SK-N-SH (cell line): ENCODE results near the gene NR2F1-AS1. TPM values are rescaled to one million over a fixed set of nuclear protein-coding genes. Genes with fewer than 3 reads are reported as not detected.

Source experiments
- CTCF ChIA-PET: fragments of 300-600, 350-600 bp; formaldehyde crosslinking; extraction: SDS; loops from one replicate; lab custom pipeline; 2021; lab: Yijun Ruan, JAX
- POLR2A ChIA-PET: fragments of 350-600 bp; sonication (Branson Sonifier 250); formaldehyde crosslinking; extraction: SDS; loops from one replicate; lab custom pipeline; 2020; ENCODE audit warnings: antibody characterized with exemption, inconsistent platforms; lab: Yijun Ruan, JAX
- DNase-seq: peaks from one replicate; pipeline ENCODE4 v3.0.0; 2012
- H2AFZ ChIP-seq: fragments of 200-600 bp; sonication (generic); 2 replicates; pipeline ENCODE4 v1.8.1; 2016; ENCODE audit warnings: antibody characterized with exemption, mild to moderate bottlenecking, low read depth
- H3F3A ChIP-seq: fragments of 200-600 bp; sonication (generic); replicated peaks from 2 replicates; pipeline ENCODE3; 2016; ENCODE audit warnings: antibody characterized with exemption, mild to moderate bottlenecking; ENCODE audit not compliant: insufficient read depth
- H3K27ac ChIP-seq, 2 experiments: fragments of 200-500 bp in 1 of 2; fragments of 200-600 bp in 1 of 2; sonication (Bioruptor generic) in 1 of 2; sonication (generic), shearing (Covaris generic) in 1 of 2; 2 replicates each; pipeline versions ENCODE4 v1.5.1 to v1.6.1; 2014 to 2016; ENCODE audit warnings: low read depth in 2 of 2, inconsistent platforms in 1 of 2, low read length in 1 of 2, mild to moderate bottlenecking in 1 of 2, mixed read lengths in 1 of 2
- H3K27me3 ChIP-seq: fragments of 200-600 bp; sonication (generic), shearing (Covaris generic); 2 replicates; pipeline ENCODE4 v1.6.1; 2016; ENCODE audit warnings: mixed run types; ENCODE audit not compliant: insufficient read depth
- H3K36me3 ChIP-seq, 2 experiments: fragments of 200-500 bp in 1 of 2; fragments of 200-600 bp in 1 of 2; sonication (Bioruptor generic) in 1 of 2; sonication (generic) in 1 of 2; replicated peaks in 1 of 2; 2 replicates each; pipeline versions ENCODE3 to v1.5.1; 2014 to 2016; ENCODE audit warnings: low read length in 1 of 2, mild to moderate bottlenecking in 1 of 2; ENCODE audit not compliant: insufficient read depth in 2 of 2, control insufficient read depth in 1 of 2
- H3K4me1 ChIP-seq, 2 experiments: fragments of 200-500 bp in 1 of 2; fragments of 200-600 bp in 1 of 2; sonication (Bioruptor generic) in 1 of 2; sonication (generic), shearing (Covaris generic) in 1 of 2; 2 replicates each; pipeline versions ENCODE4 v1.5.1 to v1.6.1; 2014 to 2016; ENCODE audit warnings: low read depth in 1 of 2, low read length in 1 of 2, mixed run types in 1 of 2; ENCODE audit not compliant: insufficient read depth in 2 of 2, control insufficient read depth in 1 of 2
- H3K4me2 ChIP-seq: fragments of 200-600 bp; sonication (generic), shearing (Covaris generic); 2 replicates; pipeline ENCODE4 v1.6.1; 2017; ENCODE audit warnings: mixed run types
- H3K4me3 ChIP-seq, 2 experiments: fragments of 200-500 bp in 1 of 2; fragments of 200-600 bp in 1 of 2; sonication (Bioruptor generic) in 1 of 2; sonication (generic), shearing (Covaris generic) in 1 of 2; 2 replicates each; pipeline versions ENCODE4 v1.5.1 to v1.8.1; 2014 to 2016; ENCODE audit warnings: low read depth in 2 of 2, inconsistent platforms in 1 of 2, low read length in 1 of 2, mild to moderate bottlenecking in 1 of 2, mixed read lengths in 1 of 2, moderate library complexity in 1 of 2
- H3K79me2 ChIP-seq: fragments of 200-600 bp; sonication (generic); 2 replicates; pipeline ENCODE4 v1.8.1; 2017; ENCODE audit warnings: mild to moderate bottlenecking; ENCODE audit not compliant: insufficient read depth
- H3K9ac ChIP-seq: fragments of 200-600 bp; sonication (generic); 2 replicates; pipeline ENCODE4 v1.6.1; 2017; ENCODE audit warnings: mixed run types
- H3K9me2 ChIP-seq: fragments of 200-600 bp; sonication (generic); 2 replicates; pipeline ENCODE4 v1.6.1; 2017; ENCODE audit warnings: mixed run types
- H3K9me3 ChIP-seq: fragments of 200-600 bp; sonication (generic); 2 replicates; pipeline ENCODE4 v1.6.1; 2017; ENCODE audit warnings: mixed run types, mild to moderate bottlenecking, moderate library complexity
- H4K20me1 ChIP-seq: fragments of 200-600 bp; sonication (generic); 2 replicates; pipeline ENCODE4 v1.6.1; 2017; ENCODE audit warnings: mild to moderate bottlenecking, mixed run types; ENCODE audit not compliant: insufficient read depth
- CHD2 ChIP-seq: fragments of 150-350 bp; IDR thresholded peaks from 2 replicates; pipeline ENCODE4 v1.6.1; 2018; ENCODE audit warnings: low read length; ENCODE audit not compliant: partially characterized antibody
- ELF1 ChIP-seq: IDR thresholded peaks from 2 replicates; pipeline ENCODE4 v1.4.0; 2012
- EP300 ChIP-seq, 2 experiments: IDR thresholded peaks; 2 replicates each; pipeline versions ENCODE4 v1.4.0 to v1.6.1; 2012; ENCODE audit warnings: borderline replicate concordance in 1 of 2, low read depth in 1 of 2, low read length in 1 of 2
- EZH2phosphoT487 ChIP-seq: fragments of 200-600 bp; sonication (generic); IDR thresholded peaks from 2 replicates; pipeline ENCODE4 v1.6.1; 2017; ENCODE audit warnings: low read depth, mixed run types, mild to moderate bottlenecking, antibody characterized with exemption, moderate library complexity, borderline replicate concordance
- FOSL2 ChIP-seq: IDR thresholded peaks from 2 replicates; pipeline ENCODE4 v1.4.0; 2012; ENCODE audit warnings: low read depth, mild to moderate bottlenecking, moderate library complexity, borderline replicate concordance
- GATA2 ChIP-seq: sonication (generic); formaldehyde crosslinking; IDR thresholded peaks from 2 replicates; pipeline ENCODE4 v1.5.0; 2020; ENCODE audit warnings: mild to moderate bottlenecking, missing genetic modification reagents
- JUND ChIP-seq: IDR thresholded peaks from 2 replicates; pipeline ENCODE4 v1.4.0; 2012
- MEF2A ChIP-seq: IDR thresholded peaks from 2 replicates; pipeline ENCODE4 v1.4.0; 2012; ENCODE audit warnings: low read depth, borderline replicate concordance
- MXI1 ChIP-seq: IDR thresholded peaks from 2 replicates; pipeline ENCODE4 v1.6.1; 2012; ENCODE audit warnings: mild to moderate bottlenecking, low read depth, low read length, improper control_type of control experiment
- NRF1 ChIP-seq: IDR thresholded peaks from 2 replicates; pipeline ENCODE4 v1.6.1; 2012; ENCODE audit warnings: low read depth, mild to moderate bottlenecking, low read length
- POLR2AphosphoS5 ChIP-seq: IDR thresholded peaks from 2 replicates; pipeline ENCODE4 v1.6.1; 2012; ENCODE audit warnings: low read depth, low read length
- RAD21 ChIP-seq: IDR thresholded peaks from 2 replicates; pipeline ENCODE4 v1.6.1; 2012; ENCODE audit warnings: mild to moderate bottlenecking, low read length
- RFX5 ChIP-seq: IDR thresholded peaks from 2 replicates; pipeline ENCODE4 v1.6.1; 2012; ENCODE audit warnings: mild to moderate bottlenecking, improper control_type of control experiment, low read length
- RXRA ChIP-seq: IDR thresholded peaks from 2 replicates; pipeline ENCODE4 v1.4.0; 2012; ENCODE audit warnings: low read depth, mild to moderate bottlenecking, borderline replicate concordance
- SIN3A ChIP-seq: IDR thresholded peaks from 2 replicates; pipeline ENCODE4 v1.6.1; 2012; ENCODE audit warnings: low read depth, mild to moderate bottlenecking, low read length, moderate library complexity, borderline replicate concordance
- TAF1 ChIP-seq: IDR thresholded peaks from 2 replicates; pipeline ENCODE4 v1.6.1; 2012; ENCODE audit warnings: low read depth, mild to moderate bottlenecking, low read length, moderate library complexity, borderline replicate concordance
- TCF12 ChIP-seq: IDR thresholded peaks from 2 replicates; pipeline ENCODE4 v1.4.0; 2012
- TEAD4 ChIP-seq: IDR thresholded peaks from 2 replicates; pipeline ENCODE4 v1.4.0; 2012; ENCODE audit warnings: mild to moderate bottlenecking, borderline replicate concordance; ENCODE audit not compliant: insufficient read depth
- WGBS: methylation state at CpG from one replicate; pipeline ENCODE4 v1.1.6; 2017; ENCODE audit warnings: low lambda C conversion rate; 5-methylcytosine and 5-hydroxymethylcytosine counted together
- polyA plus RNA-seq, 3 experiments: library from polyadenylated mRNA; depleted of rRNA; stranded (reverse); fragments of >200 nt; gene quantifications; 2 replicates each; pipeline ENCODE4 v1.2.3, GENCODE V29; 2012
- TF ChIP-seq, protein P1 (sequence below): IDR thresholded peaks from 2 replicates; pipeline ENCODE4 v1.4.0; 2012; ENCODE audit warnings: low read depth, borderline replicate concordance
- TF ChIP-seq, protein P2 (sequence below): fragments of 150-350 bp; IDR thresholded peaks from 2 replicates; pipeline ENCODE4 v1.6.1; 2016; ENCODE audit warnings: mild to moderate bottlenecking, low read depth, low read length
- TF ChIP-seq, protein P3 (sequence below): fragments of 200-600 bp; sonication (generic); IDR thresholded peaks from 2 replicates; pipeline ENCODE4 v1.6.1; 2017; ENCODE audit warnings: antibody characterized with exemption, mild to moderate bottlenecking, moderate library complexity

NR2F1-AS1 gene
- polyA plus RNA-seq, 1 of the 3 experiments (the other 2 are of a cell fraction) = 7.4 TPM

DNA sequence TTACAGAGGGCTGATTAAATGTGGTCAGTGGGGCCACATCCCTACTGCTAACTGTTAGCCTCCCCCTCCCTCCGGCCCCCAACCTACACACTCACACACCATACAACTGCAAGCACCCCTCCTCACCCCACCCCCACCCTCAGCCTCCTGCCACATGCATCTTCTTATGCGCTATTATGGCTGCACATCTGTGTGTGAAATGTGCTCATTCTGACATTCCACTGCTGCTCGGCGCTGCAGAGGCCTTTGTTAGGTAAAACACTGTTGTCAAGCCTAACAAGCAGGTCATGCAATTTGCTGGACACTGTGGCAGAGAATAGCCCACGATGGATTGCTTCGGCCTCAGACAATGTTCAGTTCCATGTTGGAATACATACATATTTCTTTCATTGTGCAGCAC, 173.6 kb downstream of the NR2F1-AS1 start (continued):
- TF ChIP-seq, protein P1, sequence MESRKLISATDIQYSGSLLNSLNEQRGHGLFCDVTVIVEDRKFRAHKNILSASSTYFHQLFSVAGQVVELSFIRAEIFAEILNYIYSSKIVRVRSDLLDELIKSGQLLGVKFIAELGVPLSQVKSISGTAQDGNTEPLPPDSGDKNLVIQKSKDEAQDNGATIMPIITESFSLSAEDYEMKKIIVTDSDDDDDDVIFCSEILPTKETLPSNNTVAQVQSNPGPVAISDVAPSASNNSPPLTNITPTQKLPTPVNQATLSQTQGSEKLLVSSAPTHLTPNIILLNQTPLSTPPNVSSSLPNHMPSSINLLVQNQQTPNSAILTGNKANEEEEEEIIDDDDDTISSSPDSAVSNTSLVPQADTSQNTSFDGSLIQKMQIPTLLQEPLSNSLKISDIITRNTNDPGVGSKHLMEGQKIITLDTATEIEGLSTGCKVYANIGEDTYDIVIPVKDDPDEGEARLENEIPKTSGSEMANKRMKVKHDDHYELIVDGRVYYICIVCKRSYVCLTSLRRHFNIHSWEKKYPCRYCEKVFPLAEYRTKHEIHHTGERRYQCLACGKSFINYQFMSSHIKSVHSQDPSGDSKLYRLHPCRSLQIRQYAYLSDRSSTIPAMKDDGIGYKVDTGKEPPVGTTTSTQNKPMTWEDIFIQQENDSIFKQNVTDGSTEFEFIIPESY = no peak
- TF ChIP-seq RXRA = no peak
- TF ChIP-seq RFX5 = no peak
- no peak for TF ChIP-seq TCF12

DNA sequence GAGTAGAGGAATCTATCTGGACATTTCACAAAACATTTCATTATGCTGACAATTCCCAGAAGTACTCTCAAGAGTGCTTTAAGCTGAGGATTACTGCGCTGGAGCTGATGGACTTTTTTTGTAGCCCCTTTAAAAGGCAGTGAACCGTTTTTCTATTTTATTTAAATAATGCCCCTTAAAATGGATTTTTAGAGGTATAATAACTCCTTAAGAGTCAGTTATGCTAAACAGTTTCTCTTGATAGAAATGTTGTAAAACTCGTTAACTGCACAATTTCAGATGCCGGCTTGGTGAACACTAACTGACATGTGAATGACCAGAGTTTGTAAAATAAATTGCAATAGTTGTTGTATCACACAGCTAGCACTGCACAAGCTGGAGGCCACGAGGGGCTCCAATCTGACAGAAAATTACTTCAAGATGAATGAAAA, 174.0 kb downstream of the NR2F1-AS1 start:
- Histone ChIP-seq H3K4me1 (peaks cover 4 to 8% of the 10 kb centered on the region in 2 experiments; a peak in 3 of 4 replicates), H3K9me3 (no peaks in the 10 kb centered on the region), H2AFZ (no peak overlapping the region), H3K79me2 (no peaks in the 10 kb centered on the region), H3K9ac (no peak overlapping the region), H3K9me2 (no peaks in the 10 kb centered on the region), H4K20me1 (no peaks in the 10 kb centered on the region), H3K27ac (no peak overlapping the region), H3K4me3 (no peak overlapping the region), H3K36me3 (no peaks in the 10 kb centered on the region), H3F3A (no peaks in the 10 kb centered on the region), H3K4me2 (no peak overlapping the region), H3K27me3 (no peaks in the 10 kb centered on the region)
- no peak for DNase-seq
- ChIA-PET CTCF (no interaction called here), POLR2A (no interaction called here)
- 82% methylated on average over 5 of the region's 5 CpGs for WGBS
- TF ChIP-seq EZH2phosphoT487 (no peak), ELF1 (no peak), TCF12 (no peak), RXRA (no peak)
- TF ChIP-seq, all 33 proteins: peak for 0

DNA sequence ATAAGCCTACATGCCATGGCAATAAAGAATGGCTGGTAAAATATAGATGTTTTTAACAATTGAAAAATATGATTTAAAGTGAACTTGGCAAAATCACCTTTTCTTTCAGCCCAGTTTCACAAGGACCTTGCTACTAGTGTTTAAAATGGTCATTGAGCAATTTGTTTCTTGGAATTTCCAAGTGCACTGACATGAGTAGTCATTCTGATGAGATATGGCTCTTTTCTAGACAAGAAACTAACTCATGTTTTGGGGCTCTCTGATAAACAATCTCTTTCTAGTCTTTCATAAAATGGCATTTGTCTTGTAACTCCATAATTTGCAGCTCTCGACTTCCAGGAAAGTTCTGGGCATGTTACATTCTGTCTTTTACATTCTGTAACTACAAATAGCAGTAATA, 176.8 kb downstream of the NR2F1-AS1 start:
- no peaks in the 10 kb centered on the region for H4K20me1 ChIP-seq
- H3F3A ChIP-seq = no peaks in the 10 kb centered on the region
- H3K36me3 ChIP-seq = no peaks in the 10 kb centered on the region
- no peak overlapping the region for H2AFZ ChIP-seq
- no peak overlapping the region for H3K27ac ChIP-seq
- peaks cover 4 to 8% of the 10 kb centered on the region in 2 experiments; a peak in 3 of 4 replicates for H3K4me1 ChIP-seq
- no peaks in the 10 kb centered on the region for H3K9me3 ChIP-seq
- no peak overlapping the region for H3K9ac ChIP-seq
- ChIA-PET POLR2A (no interaction called here), CTCF (no interaction called here)
- H3K4me3 ChIP-seq = no peak overlapping the region
- no peaks in the 10 kb centered on the region for H3K27me3 ChIP-seq
- no peaks in the 10 kb centered on the region for H3K79me2 ChIP-seq
- DNase-seq = no peak
- H3K9me2 ChIP-seq = no peaks in the 10 kb centered on the region
- WGBS = 79% methylated on average over 1 of the region's 1 CpG
- H3K4me2 ChIP-seq = no peak overlapping the region
- TF ChIP-seq, protein P2, sequence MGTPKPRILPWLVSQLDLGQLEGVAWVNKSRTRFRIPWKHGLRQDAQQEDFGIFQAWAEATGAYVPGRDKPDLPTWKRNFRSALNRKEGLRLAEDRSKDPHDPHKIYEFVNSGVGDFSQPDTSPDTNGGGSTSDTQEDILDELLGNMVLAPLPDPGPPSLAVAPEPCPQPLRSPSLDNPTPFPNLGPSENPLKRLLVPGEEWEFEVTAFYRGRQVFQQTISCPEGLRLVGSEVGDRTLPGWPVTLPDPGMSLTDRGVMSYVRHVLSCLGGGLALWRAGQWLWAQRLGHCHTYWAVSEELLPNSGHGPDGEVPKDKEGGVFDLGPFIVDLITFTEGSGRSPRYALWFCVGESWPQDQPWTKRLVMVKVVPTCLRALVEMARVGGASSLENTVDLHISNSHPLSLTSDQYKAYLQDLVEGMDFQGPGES = no peak
- TF ChIP-seq, protein P1 = no peak
- no peak for TF ChIP-seq JUND
- no peak for TF ChIP-seq CHD2
- TF ChIP-seq, protein P3, sequence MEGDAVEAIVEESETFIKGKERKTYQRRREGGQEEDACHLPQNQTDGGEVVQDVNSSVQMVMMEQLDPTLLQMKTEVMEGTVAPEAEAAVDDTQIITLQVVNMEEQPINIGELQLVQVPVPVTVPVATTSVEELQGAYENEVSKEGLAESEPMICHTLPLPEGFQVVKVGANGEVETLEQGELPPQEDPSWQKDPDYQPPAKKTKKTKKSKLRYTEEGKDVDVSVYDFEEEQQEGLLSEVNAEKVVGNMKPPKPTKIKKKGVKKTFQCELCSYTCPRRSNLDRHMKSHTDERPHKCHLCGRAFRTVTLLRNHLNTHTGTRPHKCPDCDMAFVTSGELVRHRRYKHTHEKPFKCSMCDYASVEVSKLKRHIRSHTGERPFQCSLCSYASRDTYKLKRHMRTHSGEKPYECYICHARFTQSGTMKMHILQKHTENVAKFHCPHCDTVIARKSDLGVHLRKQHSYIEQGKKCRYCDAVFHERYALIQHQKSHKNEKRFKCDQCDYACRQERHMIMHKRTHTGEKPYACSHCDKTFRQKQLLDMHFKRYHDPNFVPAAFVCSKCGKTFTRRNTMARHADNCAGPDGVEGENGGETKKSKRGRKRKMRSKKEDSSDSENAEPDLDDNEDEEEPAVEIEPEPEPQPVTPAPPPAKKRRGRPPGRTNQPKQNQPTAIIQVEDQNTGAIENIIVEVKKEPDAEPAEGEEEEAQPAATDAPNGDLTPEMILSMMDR = no peak
- TF ChIP-seq FOSL2 = no peak
- TF ChIP-seq SIN3A = no peak
- no peak for TF ChIP-seq EP300 (IDR thresholded peaks at IDR 0.05; ENCODE audit: borderline replicate concordance in 1 of 2, low read depth in 1 of 2, low read length in 1 of 2)
- TF ChIP-seq MXI1 = no peak
- TF ChIP-seq TCF12 = no peak
- TF ChIP-seq NRF1 = no peak
- TF ChIP-seq MEF2A = no peak
- TF ChIP-seq TEAD4 = no peak
- no peak for TF ChIP-seq POLR2AphosphoS5
- no peak for TF ChIP-seq GATA2
- no peak for TF ChIP-seq RAD21
- TF ChIP-seq TAF1 = no peak
